PC-9 (cell line): ENCODE results near the gene DNAH2. TPM values are rescaled to one million over a fixed set of nuclear protein-coding genes. Genes with fewer than 3 reads are reported as not detected.

Source experiments
- BruUV-seq: library from RNA; stranded (reverse); fragments of 400-500 nt; replicated peaks from 2 replicates; lab custom pipeline; 2021; lab: Mats Ljungman, UMichigan
- CTCF ChIA-PET: fragments of 300-600 bp; sonication (Branson Sonifier 250); formaldehyde crosslinking; loops from one replicate; lab custom pipeline; 2022; ENCODE audit warnings: antibody characterized with exemption; lab: Charles Lee
- POLR2A ChIA-PET: fragments of 300-600 bp; sonication (Branson Sonifier 250); formaldehyde crosslinking; loops from one replicate; lab custom pipeline; 2022; ENCODE audit warnings: antibody characterized with exemption; ENCODE audit not compliant: unreplicated experiment; lab: Charles Lee
- DNase-seq, 2 experiments: peaks; one replicate each; pipeline versions ENCODE4 v3.0.0 to v3.0.0-alpha.2; 2015 to 2022; ENCODE audit warnings: mixed read lengths in 1 of 2
- H2AFZ ChIP-seq: fragments of 200-600 bp; sonication (generic); 2 replicates; pipeline ENCODE4 v1.8.1; 2017; ENCODE audit warnings: antibody characterized with exemption
- H3F3A ChIP-seq: fragments of 200-600 bp; sonication (generic); 2 replicates; pipeline ENCODE4 v1.8.1; 2017; ENCODE audit warnings: antibody characterized with exemption, mild to moderate bottlenecking, low read depth; ENCODE audit not compliant: insufficient read depth
- H3K27ac ChIP-seq: fragments of 200-600 bp; sonication (generic); 2 replicates; pipeline ENCODE4 v1.6.1; 2016; ENCODE audit warnings: mixed run types
- H3K27me3 ChIP-seq: fragments of 200-600 bp; sonication (generic); 2 replicates; pipeline ENCODE4 v1.6.1; 2016; ENCODE audit warnings: low read depth, mixed run types; ENCODE audit not compliant: insufficient read depth
- H3K36me3 ChIP-seq: fragments of 200-600 bp; sonication (generic); 2 replicates; pipeline ENCODE4 v1.6.1; 2016; ENCODE audit warnings: low read depth, mixed run types
- H3K4me1 ChIP-seq: fragments of 200-600 bp; sonication (generic); replicated peaks from 2 replicates; pipeline ENCODE4 v1.6.1; 2016; ENCODE audit warnings: mixed run types; ENCODE audit not compliant: insufficient read depth
- H3K4me2 ChIP-seq: fragments of 200-600 bp; sonication (generic); 2 replicates; pipeline ENCODE4 v1.6.1; 2017; ENCODE audit warnings: mixed run types
- H3K4me3 ChIP-seq: fragments of 200-600 bp; sonication (generic); 2 replicates; pipeline ENCODE4 v1.6.1; 2016; ENCODE audit warnings: mixed run types
- H3K79me2 ChIP-seq: fragments of 200-600 bp; sonication (generic); 2 replicates; pipeline ENCODE4 v1.6.1; 2017; ENCODE audit warnings: low read depth, mixed run types
- H3K9me2 ChIP-seq: fragments of 200-600 bp; sonication (generic); 2 replicates; pipeline ENCODE4 v1.8.1; 2017; ENCODE audit warnings: mild to moderate bottlenecking; ENCODE audit not compliant: insufficient read depth
- H3K9me3 ChIP-seq: fragments of 200-600 bp; sonication (generic); 2 replicates; pipeline ENCODE4 v1.8.1; 2016; ENCODE audit warnings: low read depth; ENCODE audit not compliant: insufficient read depth
- H4K20me1 ChIP-seq: fragments of 200-600 bp; sonication (generic); 2 replicates; pipeline ENCODE4 v1.8.1; 2017; ENCODE audit not compliant: insufficient read depth
- CTCF ChIP-seq: fragments of 200-600 bp; sonication (generic); conservative IDR thresholded peaks from 2 replicates; pipeline ENCODE4 v1.6.1; 2017; ENCODE audit warnings: mixed run types, antibody characterized with exemption, mild to moderate bottlenecking, moderate library complexity
- EZH2 ChIP-seq: fragments of 200-600 bp; sonication (generic); IDR thresholded peaks from 2 replicates; pipeline ENCODE4 v1.8.0; 2017; ENCODE audit warnings: antibody characterized with exemption, low read depth
- intact Hi-C: fragments of 100-400 bp; cut with micrococcal nuclease; formaldehyde crosslinking; loops from one replicate; pipeline ENCODE4 v1.10.0; 2022; ENCODE audit not compliant: unreplicated experiment
- total RNA-seq: library from RNA; stranded (reverse); gene quantifications from 2 replicates; pipeline ENCODE4 v1.2.3, GENCODE V29; 2021

The DNAH2 gene
- total RNA-seq, 1 experiment from 2014 or later, result 10.6 TPM

DNA sequence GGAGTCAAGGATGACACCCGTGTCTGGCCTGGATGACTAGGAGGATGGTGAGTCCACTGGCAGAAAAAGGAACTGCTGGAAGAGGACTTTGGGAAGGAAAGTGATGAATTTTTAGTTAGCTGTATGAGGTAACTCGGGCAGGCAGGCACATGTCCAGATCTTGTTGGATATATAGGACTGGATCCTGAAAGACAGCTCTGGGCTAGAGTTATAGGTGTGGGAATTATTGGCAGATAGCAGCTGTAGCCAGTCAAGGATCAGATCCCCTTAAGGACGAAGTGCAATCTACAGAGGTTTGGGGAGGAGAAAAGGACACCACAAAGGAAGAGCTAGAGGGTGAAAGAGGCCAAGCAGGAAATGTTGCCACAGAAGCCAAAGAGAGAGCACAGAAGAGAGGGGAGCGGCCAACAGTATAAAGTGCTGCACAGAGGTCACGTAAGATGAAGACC is 150.4 kb downstream of the DNAH2 start:
- DNase-seq, result no peak
- no TSS peak for BruUV-seq
- no peak overlapping the region for H2AFZ ChIP-seq

GRCh38 chr17:7873051-7873450 is 155.5 kb downstream of the DNAH2 start:
- CTCF ChIA-PET, result interaction anchor here (0.5 kb wide), 1 partner anchor 40 kb away, joined by 3 read pairs; no protein-coding TSS in a partner anchor
- Histone ChIP-seq H3K27ac (no peak overlapping the region), H3K4me3 (no peak overlapping the region), H4K20me1 (no peaks in the 10 kb centered on the region), H3K27me3 (no peaks in the 10 kb centered on the region), H2AFZ (no peak overlapping the region), H3K36me3 (no peaks in the 10 kb centered on the region), H3K79me2 (no peaks in the 10 kb centered on the region), H3F3A (no peaks in the 10 kb centered on the region), H3K9me2 (no peaks in the 10 kb centered on the region), H3K4me1 (no peaks in the 10 kb centered on the region), H3K9me3 (no peaks in the 10 kb centered on the region), H3K4me2 (no peak overlapping the region)
- POLR2A ChIA-PET, result no interaction called here
- no peak for DNase-seq
- TF ChIP-seq EZH2 (no peak), CTCF (no peak)
- intact Hi-C loops, result no loop called here
- BruUV-seq, result no TSS peak

More for the DNA sequence above, 150.4 kb downstream of the DNAH2 start:
- ChIA-PET CTCF (no interaction called here), POLR2A (no interaction called here)
- Histone ChIP-seq H3K4me1 (no peaks in the 10 kb centered on the region), H3K4me2 (no peak overlapping the region), H3K9me3 (no peaks in the 10 kb centered on the region), H3K79me2 (no peaks in the 10 kb centered on the region), H4K20me1 (no peaks in the 10 kb centered on the region), H3F3A (no peaks in the 10 kb centered on the region), H3K36me3 (no peaks in the 10 kb centered on the region), H3K27ac (no peak overlapping the region), H3K27me3 (no peaks in the 10 kb centered on the region), H3K9me2 (no peaks in the 10 kb centered on the region), H3K4me3 (no peak overlapping the region)
- intact Hi-C loops, result no loop called here
- TF ChIP-seq CTCF (no peak), EZH2 (no peak)

- no peak for DNase-seq
- no peak overlapping the region for H3K4me2 ChIP-seq
- H3K4me3 ChIP-seq, result no peak overlapping the region
- no peaks in the 10 kb centered on the region for H3K9me2 ChIP-seq
- ChIA-PET CTCF (no interaction called here), POLR2A (no interaction called here)
- H2AFZ ChIP-seq, result no peak overlapping the region
- no peaks in the 10 kb centered on the region for H3F3A ChIP-seq
- H3K27me3 ChIP-seq, result no peaks in the 10 kb centered on the region
- H3K79me2 ChIP-seq, result no peaks in the 10 kb centered on the region
- H4K20me1 ChIP-seq, result no peaks in the 10 kb centered on the region
- TF ChIP-seq EZH2 (no peak), CTCF (no peak)
- H3K9me3 ChIP-seq, result no peaks in the 10 kb centered on the region
- no TSS peak for BruUV-seq
- H3K27ac ChIP-seq, result no peak overlapping the region
- no peaks in the 10 kb centered on the region for H3K36me3 ChIP-seq
- no peaks in the 10 kb centered on the region for H3K4me1 ChIP-seq
- intact Hi-C loops, result no loop called here
Measured at GRCh38 chr17:7875804-7876370, 158.3 kb downstream of the DNAH2 start.
